Omental fat pad (tissue), 4 donors: ENCODE measurements around the gene MAP3K15. TPM values are rescaled to one million over a fixed set of nuclear protein-coding genes. Genes with fewer than 3 reads are reported as not detected.

Source experiments
- ATAC-seq: fragments of 150-250 bp; one replicate; pipeline ENCODE4 v1.9.1; 2016; ENCODE audit warnings: mild to moderate bottlenecking, moderate library complexity; ENCODE audit not compliant: low FRiP score
- DNase-seq: peaks from one replicate; pipeline ENCODE4 v3.0.0-alpha.2; 2019; ENCODE audit warnings: low spot score
- CTCF ChIP-seq, 3 donors: fragments of 450-650 bp; IDR thresholded peaks; one replicate each; pipeline ENCODE4 v1.5.1; 2016 to 2017; ENCODE audit warnings: antibody characterized with exemption in 3 of 3, mild to moderate bottlenecking in 3 of 3, moderate library complexity in 2 of 3
- total RNA-seq, 4 donors: library from RNA; depleted of rRNA; stranded (reverse); fragments of >200 nt; gene quantifications; one replicate each; pipeline ENCODE4 v1.1.0, GENCODE V29; 2016

Gene MAP3K15
- total RNA-seq, 4 donors from 2014 or later: 0.24 to 0.37 (median 0.25) TPM; not detected in 1

- no peak for TF ChIP-seq CTCF (IDR thresholded peaks at IDR 0.05)
- ATAC-seq: no peak
- DNase-seq: no peak
Observed at GRCh38 chrX:19403696-19404095, 111.6 kb downstream of the MAP3K15 start.

GRCh38 chrX:19392703-19393102 lies 122.6 kb downstream of the MAP3K15 start:
- TF ChIP-seq CTCF (IDR thresholded peaks at IDR 0.05): no peak
- DNase-seq (no peak), ATAC-seq (no peak)

DNA sequence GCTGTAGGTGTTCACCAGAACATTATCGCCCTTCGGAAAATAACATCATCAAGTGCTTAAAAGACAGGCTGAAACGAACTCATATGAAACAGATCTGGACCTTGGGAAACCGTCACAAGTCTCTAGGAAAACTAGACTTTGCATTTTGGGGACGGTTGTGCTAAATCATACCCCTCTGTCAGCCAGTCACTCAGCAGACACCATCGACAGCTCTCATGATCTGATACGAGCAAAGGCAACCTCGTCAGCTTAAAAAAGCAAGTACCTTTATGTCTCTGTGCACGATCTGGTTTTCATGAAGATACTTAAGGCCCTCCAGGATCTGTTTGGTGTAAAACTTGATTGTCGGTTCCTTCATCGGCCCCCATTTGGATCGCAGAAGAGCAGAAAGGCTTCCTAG lies 123.2 kb downstream of the MAP3K15 start:
- ATAC-seq (no peak), DNase-seq (no peak)
- TF ChIP-seq CTCF (IDR thresholded peaks at IDR 0.05): no peak

GRCh38 chrX:19389227-19389845 lies 126.0 kb downstream of the MAP3K15 start:
- ATAC-seq (no peak), DNase-seq (no peak)
- no peak for TF ChIP-seq CTCF (IDR thresholded peaks at IDR 0.05)

GRCh38 chrX:19388741-19389140 lies 126.6 kb downstream of the MAP3K15 start:
- DNase-seq: no peak
- TF ChIP-seq CTCF (IDR thresholded peaks at IDR 0.05): no peak
- ATAC-seq: no peak

DNA sequence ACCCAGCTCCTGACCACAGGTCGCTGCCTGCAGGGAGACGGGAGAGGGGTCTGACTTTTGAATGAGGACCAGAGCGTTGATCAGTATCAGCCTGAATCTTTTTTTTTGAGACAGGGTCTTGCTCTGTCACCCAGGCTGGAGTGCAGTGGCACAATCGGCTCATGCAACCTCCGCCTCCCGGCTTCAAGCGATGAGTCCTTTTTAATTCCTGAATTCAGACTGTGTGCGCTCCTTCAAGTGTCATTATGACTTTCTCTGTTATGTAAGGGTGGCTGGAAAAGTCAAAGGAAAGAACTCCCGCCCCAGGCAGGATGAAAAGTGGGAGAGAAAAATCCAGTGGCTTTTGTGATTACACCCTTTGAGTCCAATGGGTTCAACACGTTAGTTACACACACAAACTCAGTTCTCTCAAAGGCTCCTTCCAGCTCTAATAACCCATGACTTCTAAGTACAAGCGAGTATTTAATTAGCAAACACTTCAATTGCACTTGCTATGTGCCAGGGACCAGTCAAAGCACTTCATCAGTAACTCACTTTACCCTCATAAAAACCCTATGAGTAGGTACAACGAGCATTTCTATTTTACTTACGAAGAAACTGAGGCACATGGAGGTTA lies 127.1 kb downstream of the MAP3K15 start:
- no peak for TF ChIP-seq CTCF (IDR thresholded peaks at IDR 0.05)
- ATAC-seq (no peak), DNase-seq (no peak)

DNA sequence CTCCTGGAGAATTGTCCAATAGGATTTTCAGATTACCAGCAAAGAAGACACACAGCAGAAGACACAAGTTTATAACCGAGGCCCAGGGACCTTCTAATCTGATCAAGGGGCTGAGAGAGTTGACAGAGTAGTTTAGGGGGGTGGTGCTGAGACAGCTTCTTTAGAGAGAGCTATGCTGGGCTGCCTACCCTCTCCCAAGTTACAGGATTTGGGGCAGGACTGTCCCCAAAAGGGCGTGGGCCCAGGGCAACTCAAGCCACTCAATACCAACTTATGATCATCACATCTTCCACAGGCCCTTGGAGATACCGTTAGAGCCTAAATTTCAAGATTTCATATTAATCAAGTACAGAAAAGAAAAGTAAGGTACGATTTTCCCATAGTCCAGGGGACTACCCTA lies 128.6 kb downstream of the MAP3K15 start:
- TF ChIP-seq CTCF (IDR thresholded peaks at IDR 0.05): no peak
- ATAC-seq: no peak
- DNase-seq: no peak
